A673 (cell line): ENCODE measurements around the gene CBL. TPM values are rescaled to one million over a fixed set of nuclear protein-coding genes. Genes with fewer than 3 reads are reported as not detected.
A peak's percentile ranks its signal among the peaks of the same experiment; 100 is the strongest.
"Not testable (repeated sequence)": the region's sequence is repeated elsewhere in the genome, so short reads cannot be mapped to it uniquely, and the experiment has no call there.

ENCODE experiments used
- BruUV-seq: library from RNA; stranded (reverse); fragments of 400-500 nt; replicated peaks from 2 replicates; lab custom pipeline; 2021; lab: Mats Ljungman, UMichigan
- CTCF ChIA-PET: fragments of 300-600 bp; sonication (Branson Sonifier 250); formaldehyde crosslinking; loops from one replicate; lab custom pipeline; 2022; ENCODE audit warnings: antibody characterized with exemption; lab: Charles Lee
- POLR2A ChIA-PET: fragments of 300-600 bp; sonication (Branson Sonifier 250); formaldehyde crosslinking; loops from one replicate; lab custom pipeline; 2022; ENCODE audit warnings: antibody characterized with exemption; ENCODE audit not compliant: low non-redundant PET; lab: Charles Lee
- DNase-seq: peaks from one replicate; pipeline ENCODE4 v3.0.0-alpha.2; 2015; ENCODE audit warnings: low spot score
- H3K27ac ChIP-seq: fragments of 200-600 bp; sonication (generic); 2 replicates; pipeline ENCODE4 v1.5.1; 2016; ENCODE audit warnings: mixed run types, low read depth, mild to moderate bottlenecking, mixed read lengths, antibody characterized with exemption, low read length; ENCODE audit not compliant: poor library complexity, severe bottlenecking
- H3K27me3 ChIP-seq: fragments of 200-600 bp; sonication (generic); replicated peaks from 2 replicates; pipeline ENCODE4 v1.6.1; 2017; ENCODE audit warnings: mixed run types, low read depth, mild to moderate bottlenecking, mixed read lengths, antibody characterized with exemption, low read length; ENCODE audit not compliant: insufficient read depth, poor library complexity
- H3K36me3 ChIP-seq: fragments of 200-600 bp; sonication (generic); 2 replicates; pipeline ENCODE4 v1.6.1; 2016; ENCODE audit warnings: mixed run types, mild to moderate bottlenecking, mixed read lengths, antibody characterized with exemption, low read length; ENCODE audit not compliant: insufficient read depth, poor library complexity, severe bottlenecking
- H3K4me1 ChIP-seq: fragments of 200-600 bp; sonication (generic); 2 replicates; pipeline ENCODE4 v1.6.1; 2017; ENCODE audit warnings: mixed run types, mild to moderate bottlenecking, mixed read lengths, antibody characterized with exemption, low read length; ENCODE audit not compliant: insufficient read depth, poor library complexity, severe bottlenecking
- H3K4me3 ChIP-seq: fragments of 200-600 bp; sonication (generic); 2 replicates; pipeline ENCODE4 v1.5.1; 2016; ENCODE audit warnings: low read depth, mixed run types, mild to moderate bottlenecking, mixed read lengths, low read length; ENCODE audit not compliant: poor library complexity, severe bottlenecking
- H3K9me3 ChIP-seq: fragments of 200-600 bp; sonication (generic); 2 replicates; pipeline ENCODE4 v1.6.1; 2016; ENCODE audit warnings: mixed run types, low read depth, mild to moderate bottlenecking, mixed read lengths, antibody characterized with exemption, low read length; ENCODE audit not compliant: poor library complexity, severe bottlenecking
- CTCF ChIP-seq: fragments of 300-800, 200-600 bp; sonication (generic); conservative IDR thresholded peaks from 2 replicates; pipeline ENCODE4 v1.5.1; 2017; ENCODE audit warnings: low read depth, mild to moderate bottlenecking, antibody characterized with exemption, low read length, moderate library complexity, mixed read lengths
- EZH2 ChIP-seq: fragments of 200-600 bp; sonication (generic); IDR thresholded peaks from 2 replicates; pipeline ENCODE4 v1.6.1; 2017; ENCODE audit warnings: borderline replicate concordance, low read depth, mild to moderate bottlenecking, mixed read lengths, antibody characterized with exemption, low read length; ENCODE audit not compliant: poor library complexity, severe bottlenecking
- intact Hi-C: fragments of 100-400 bp; cut with micrococcal nuclease; formaldehyde crosslinking; loops from one replicate; pipeline ENCODE4 v1.10.0; 2022; ENCODE audit not compliant: unreplicated experiment
- total RNA-seq: library from RNA; stranded (reverse); gene quantifications from 2 replicates; pipeline ENCODE4 v1.2.3, GENCODE V29; 2021

Gene CBL
- total RNA-seq, 1 experiment from 2014 or later, result 40.7 TPM

- ChIA-PET POLR2A (no interaction called here), CTCF (no interaction called here)
- no TSS peak for BruUV-seq
- H3K27ac ChIP-seq, result no peak overlapping the region
- H3K4me1 ChIP-seq, result no peaks in the 10 kb centered on the region
- TF ChIP-seq EZH2 (no peak), CTCF (no peak)
- H3K27me3 ChIP-seq, result no peaks in the 10 kb centered on the region
- no peaks in the 10 kb centered on the region for H3K9me3 ChIP-seq
- no peak overlapping the region for H3K4me3 ChIP-seq
- intact Hi-C loops, result no loop called here
- DNase-seq, result no peak
- no peaks in the 10 kb centered on the region for H3K36me3 ChIP-seq
Observed at GRCh38 chr11:119166368-119167076, 39.6 kb upstream of the CBL start.

GRCh38 chr11:119167077-119167458 lies 39.1 kb upstream of the CBL start:
- intact Hi-C loops, H3K9me3 ChIP-seq, H3K27me3 ChIP-seq, H3K4me3 ChIP-seq, H3K27ac ChIP-seq, BruUV-seq, DNase-seq, H3K36me3 ChIP-seq, H3K4me1 ChIP-seq: not testable (repeated sequence)
- ChIA-PET POLR2A (interaction anchor here (0.5 kb wide), 1 partner anchor 22 kb away, joined by 3 read pairs; no protein-coding TSS in a partner anchor), CTCF (interaction anchor here (0.5 kb wide), 1 partner anchor 432 kb away, joined by 10 read pairs; no protein-coding TSS in a partner anchor)

- BruUV-seq, result no TSS peak
- Histone ChIP-seq H3K4me3 (peak overlapping the region; percentile 57), H3K4me1 (no peaks in the 10 kb centered on the region), H3K36me3 (no peaks in the 10 kb centered on the region), H3K9me3 (no peaks in the 10 kb centered on the region), H3K27ac (no peak overlapping the region), H3K27me3 (no peaks in the 10 kb centered on the region)
- CTCF ChIA-PET, result no interaction called here
- TF ChIP-seq CTCF (no peak), EZH2 (no peak)
- POLR2A ChIA-PET, result no interaction called here
- intact Hi-C loops, result no loop called here
- no peak for DNase-seq
Observed at GRCh38 chr11:119167933-119168332, 38.2 kb upstream of the CBL start.
